Skeletal muscle cell (primary cell): Measurements from ENCODE around the gene ADAMTS12.

Experiments
- DNase-seq: peaks from one replicate; pipeline ENCODE4 v3.0.0-alpha.2; 2010; ENCODE audit warnings: low read depth
- H3K4me3 ChIP-seq: 2 replicates; pipeline ENCODE4 v1.5.1; 2011; ENCODE audit warnings: low read depth, mild to moderate bottlenecking, control low read depth, low read length, moderate library complexity

The ADAMTS12 gene

DNA sequence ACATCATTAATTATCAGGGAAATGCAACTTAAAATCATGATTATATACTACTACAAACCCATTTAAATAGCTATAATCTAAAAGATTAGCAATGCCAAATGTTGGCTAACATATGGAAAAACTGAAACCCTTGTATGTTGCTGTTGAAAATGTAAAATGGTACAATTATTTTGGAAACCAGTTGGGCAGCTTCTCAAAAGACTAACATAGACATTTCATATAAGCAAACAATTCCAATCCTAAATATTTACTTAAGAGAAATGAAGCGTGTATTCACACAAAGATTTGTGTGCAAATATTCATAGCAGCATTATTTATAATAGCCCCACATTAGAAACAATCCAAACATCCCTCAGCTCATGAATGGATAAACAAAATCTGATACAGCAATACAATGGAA, 106.2 kb downstream of the ADAMTS12 start:
- no peak for DNase-seq
- H3K4me3 ChIP-seq = no peak overlapping the region

DNA sequence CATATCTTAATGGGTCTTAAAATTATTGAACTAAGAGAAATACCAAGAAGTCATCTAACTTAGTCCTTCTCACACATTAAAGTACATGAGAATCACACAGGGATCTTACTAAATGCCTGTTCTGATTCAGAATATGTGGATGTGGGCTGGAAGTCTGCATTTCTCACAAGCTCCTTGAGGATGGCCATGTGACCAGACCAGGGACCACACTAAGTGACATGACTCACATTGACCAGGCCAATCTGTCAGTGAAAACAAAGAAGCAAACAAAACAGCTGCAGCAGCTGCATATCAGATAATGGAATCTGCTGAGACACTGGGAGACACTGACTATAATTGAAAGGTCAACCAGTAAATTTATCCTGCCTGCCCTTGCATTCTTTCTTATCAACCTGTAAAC, 110.5 kb downstream of the ADAMTS12 start:
- H3K4me3 ChIP-seq = no peak overlapping the region
- DNase-seq = peak; percentile 87

DNA sequence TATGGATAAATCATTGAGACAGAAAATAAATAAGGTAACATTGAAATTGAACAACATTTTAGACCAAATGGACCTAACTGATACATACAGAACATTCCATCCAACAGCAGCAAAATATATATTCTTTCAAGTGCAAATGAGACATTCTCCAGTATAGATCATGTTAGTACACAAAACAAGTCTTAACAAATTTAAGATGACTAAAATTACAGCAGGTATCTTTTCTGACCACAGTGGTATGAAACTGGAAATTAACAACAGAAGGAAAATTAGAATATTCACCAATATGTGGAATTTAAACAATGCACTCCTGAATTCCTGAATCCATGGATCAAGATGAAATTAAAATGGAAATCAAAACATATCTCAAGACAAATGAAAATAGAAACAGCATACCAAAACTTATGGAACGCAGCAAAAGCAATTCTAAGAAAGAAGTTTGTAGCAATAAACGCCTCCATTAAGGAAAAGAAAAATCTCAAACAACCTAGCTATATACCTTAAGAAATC, 115.6 kb downstream of the ADAMTS12 start:
- H3K4me3 ChIP-seq = no peak overlapping the region
- no peak for DNase-seq

DNA sequence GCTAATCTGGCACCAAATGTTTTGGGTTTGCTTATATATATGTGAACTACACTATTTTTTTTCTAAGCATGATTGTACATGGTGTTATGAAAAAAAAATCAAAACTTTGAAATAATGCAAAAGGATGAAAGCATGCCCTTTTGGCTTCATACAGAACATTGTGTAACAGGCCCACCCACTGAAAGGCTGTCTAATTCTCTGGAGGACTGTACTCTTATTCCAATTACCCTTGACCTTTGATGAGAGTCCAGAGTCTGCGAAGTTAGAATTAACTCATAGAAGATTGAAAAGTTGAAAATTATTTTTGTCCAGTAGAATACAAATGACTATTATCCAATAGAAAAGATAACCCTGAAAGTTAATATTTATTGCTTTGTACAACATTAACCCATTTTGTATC, 117.4 kb downstream of the ADAMTS12 start:
- H3K4me3 ChIP-seq = no peak overlapping the region
- DNase-seq = no peak

DNA sequence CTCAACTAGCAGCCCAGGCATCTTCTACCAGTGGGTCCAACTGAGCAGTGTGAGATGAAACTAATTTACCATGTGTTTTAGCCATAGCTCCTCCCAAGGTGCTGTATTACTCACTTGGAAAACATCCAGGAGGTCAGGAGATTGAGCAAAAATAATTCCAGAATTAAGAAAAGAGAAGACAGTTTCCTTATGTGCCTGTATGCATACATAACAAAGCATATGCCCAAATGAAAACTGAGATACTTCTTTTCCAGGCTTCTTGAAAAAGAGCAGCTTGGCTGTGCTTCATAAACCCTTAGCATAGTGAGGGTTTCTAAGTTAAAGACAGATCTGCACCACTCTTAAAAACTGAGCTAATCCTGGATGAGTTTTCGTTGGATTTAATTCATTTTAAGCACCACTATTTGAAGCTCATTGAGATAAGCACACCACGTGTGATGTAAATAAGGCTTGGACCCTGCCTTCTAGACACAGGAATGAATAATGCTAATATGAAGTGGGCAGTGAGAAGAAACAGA, 119.4 kb downstream of the ADAMTS12 start:
- peak; percentile 40 for DNase-seq
- no peak overlapping the region for H3K4me3 ChIP-seq

DNA sequence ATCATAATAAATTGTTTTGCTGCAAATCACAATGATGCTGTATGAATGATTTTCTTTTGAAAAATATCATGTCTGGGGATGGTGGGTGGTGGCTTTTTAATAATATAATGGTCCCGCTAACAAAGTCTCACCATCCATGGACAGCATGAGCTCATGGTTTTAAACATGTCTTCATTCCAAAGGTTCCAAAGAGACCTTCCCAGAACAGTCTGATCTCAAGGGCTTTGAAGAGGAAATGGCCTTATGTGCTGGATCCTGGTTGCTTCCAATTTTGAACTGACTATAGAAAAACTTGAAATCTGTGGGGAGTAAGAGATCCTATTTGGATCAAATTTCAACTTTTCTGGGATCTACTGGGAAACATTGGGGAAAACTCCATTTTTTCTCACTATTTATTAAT, 121.8 kb downstream of the ADAMTS12 start:
- DNase-seq = no peak
- H3K4me3 ChIP-seq = no peak overlapping the region

DNA sequence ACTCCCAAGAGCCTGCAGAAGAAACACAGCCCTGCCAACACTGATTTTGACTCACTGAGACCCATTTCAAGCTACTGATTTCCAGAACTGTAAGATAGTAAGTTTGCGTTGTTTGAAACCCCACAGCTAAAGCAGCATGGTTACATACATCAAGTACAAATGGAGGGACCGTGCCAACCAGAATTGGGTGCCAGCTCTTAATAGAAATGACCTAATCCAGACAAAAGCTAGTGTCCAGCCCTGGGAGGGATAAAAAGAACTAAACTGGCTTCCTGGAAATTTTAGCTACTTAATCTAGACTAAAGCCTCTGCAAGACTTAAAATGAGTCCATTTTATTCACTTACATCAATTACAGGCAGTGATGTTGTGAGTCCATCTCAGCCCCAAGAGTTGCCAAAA, 122.6 kb downstream of the ADAMTS12 start:
- no peak for DNase-seq

DNA sequence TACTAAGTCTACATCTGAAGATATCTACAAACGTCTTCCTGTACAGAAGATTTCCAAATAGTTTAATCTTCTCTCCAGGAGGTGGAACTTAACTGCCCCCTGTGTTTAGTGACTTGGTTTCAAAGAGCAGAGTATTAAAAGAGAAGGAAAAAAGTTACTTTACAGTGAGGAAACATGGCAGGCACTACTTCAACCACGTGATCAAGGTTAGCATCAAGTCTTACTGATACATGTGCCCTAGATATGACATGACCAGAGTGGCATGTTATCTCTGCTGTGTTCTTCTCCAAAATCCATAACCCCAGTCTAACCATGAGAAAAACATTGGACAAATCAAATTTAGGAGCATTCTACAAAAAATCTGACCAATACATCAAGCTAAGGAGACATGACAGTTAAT, 125.8 kb downstream of the ADAMTS12 start:
- H3K4me3 ChIP-seq = no peak overlapping the region
- no peak for DNase-seq

More for the DNA sequence above, 122.6 kb downstream of the ADAMTS12 start:
- H3K4me3 ChIP-seq = no peak overlapping the region

DNA sequence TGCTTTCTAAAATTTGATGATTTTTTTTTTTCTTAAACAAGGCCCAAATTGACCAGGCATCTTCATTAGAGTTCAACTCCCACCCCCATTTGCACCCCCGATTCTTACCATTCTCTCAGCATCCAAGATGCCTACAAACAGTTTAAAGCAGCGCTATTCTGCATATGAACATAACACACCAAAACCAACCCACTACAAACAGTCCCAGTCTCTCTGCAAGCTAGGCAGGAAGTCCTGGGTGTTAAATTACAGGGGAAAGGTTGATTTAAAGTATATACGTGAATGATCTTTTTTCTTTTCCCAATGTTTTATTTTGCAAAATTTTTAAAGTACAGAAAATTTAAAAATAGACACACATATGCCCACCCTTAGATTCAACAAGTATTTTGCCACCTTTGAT, 127.0 kb downstream of the ADAMTS12 start:
- no peak overlapping the region for H3K4me3 ChIP-seq
- no peak for DNase-seq

DNA sequence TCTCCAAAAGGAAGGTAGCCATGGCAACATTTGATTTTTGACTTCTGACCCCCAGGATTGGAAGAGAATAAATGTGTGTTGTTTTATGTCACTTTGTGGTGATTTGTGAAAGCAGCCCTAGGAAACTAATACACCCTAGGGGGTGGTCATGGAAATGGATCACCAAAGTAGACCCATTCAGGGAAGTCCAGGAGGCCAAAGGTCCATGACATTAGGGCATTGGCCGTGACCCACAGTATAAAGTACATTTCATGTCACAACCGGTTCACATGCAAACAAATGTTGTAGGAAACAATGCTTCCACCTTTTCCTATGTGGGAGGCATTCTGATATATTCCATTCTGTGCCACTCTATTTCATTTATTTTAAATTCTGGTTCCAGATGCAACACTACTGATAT, 128.4 kb downstream of the ADAMTS12 start:
- H3K4me3 ChIP-seq = no peak overlapping the region
- DNase-seq = no peak

DNA sequence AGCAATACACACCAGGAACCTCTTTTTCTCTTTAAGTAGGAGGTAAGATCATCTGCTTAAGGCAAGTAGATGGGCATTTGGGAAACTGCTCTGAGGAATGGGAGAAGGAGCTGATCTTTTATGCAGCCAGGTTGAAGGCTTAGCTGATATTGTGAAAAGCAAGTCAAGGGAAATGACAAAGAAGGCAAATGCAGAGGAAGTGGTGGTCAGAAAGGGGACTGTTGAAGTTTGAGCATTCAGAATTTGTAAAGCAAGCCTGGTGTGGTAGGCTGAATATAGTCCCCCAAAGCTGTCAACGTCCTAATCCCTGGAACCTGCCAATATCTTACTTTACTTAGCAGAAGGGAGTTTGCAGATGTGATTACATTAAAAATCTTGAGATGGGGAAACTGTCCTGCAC, 128.9 kb downstream of the ADAMTS12 start:
- H3K4me3 ChIP-seq = no peak overlapping the region
- no peak for DNase-seq

DNA sequence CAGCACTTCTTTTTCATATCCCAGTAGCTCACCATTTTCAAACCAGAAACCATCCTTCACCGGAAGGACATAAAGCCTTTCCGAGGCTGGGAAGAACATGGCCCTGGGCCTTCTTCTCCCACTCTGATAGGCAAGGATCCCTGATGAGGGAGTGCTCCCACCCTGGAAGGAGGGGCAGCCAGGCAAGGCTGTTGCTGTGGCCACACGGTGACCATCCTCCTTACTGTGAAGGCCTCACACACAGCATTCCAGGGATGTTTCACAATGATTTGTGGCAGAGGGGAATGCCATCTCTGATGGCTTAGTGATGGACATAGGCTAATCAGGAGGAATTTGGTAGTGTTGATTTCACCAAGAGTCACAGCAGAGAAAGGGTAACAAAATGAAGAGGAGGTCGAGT, 130.7 kb downstream of the ADAMTS12 start:
- H3K4me3 ChIP-seq = no peak overlapping the region
- no peak for DNase-seq

DNA sequence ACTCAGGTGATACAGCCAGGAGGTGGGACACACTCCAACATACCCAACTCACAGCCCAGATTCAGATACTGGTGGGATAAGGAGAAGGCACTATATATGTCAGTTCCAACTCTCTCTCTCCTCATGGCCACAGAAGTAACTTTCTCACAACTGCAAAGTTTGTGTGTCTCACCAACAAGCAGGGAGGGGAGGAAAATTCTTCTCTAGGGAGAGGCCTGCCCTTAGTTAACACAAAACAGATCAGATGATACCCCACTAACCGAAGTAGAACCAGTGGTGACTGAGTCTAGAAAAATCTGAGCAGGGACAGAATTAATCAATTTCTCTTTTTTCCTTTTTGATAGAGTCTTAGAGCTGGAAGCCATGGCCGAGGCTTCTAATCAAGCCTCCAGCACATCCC, 133.1 kb downstream of the ADAMTS12 start:
- H3K4me3 ChIP-seq = no peak overlapping the region
- DNase-seq = no peak

DNA sequence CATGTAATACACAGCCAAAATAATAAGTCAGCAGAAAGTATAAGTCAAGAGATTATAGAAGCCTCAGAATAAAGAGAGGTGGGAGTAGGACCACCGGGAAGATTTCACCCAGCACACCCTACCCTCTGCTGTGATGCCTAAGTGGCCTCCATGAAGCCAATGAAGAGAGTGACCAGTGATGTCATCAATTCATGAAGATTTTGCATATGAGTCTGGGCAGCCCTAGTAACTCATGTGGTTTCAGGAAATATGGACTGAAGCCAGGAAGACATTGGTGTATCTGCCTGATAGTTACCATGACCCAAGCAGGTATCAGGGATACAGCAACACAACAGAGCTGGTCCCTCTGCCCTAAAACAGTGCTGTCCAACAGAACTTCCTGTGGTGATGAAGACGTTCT, 135.3 kb downstream of the ADAMTS12 start:
- no peak overlapping the region for H3K4me3 ChIP-seq
- no peak for DNase-seq

DNA sequence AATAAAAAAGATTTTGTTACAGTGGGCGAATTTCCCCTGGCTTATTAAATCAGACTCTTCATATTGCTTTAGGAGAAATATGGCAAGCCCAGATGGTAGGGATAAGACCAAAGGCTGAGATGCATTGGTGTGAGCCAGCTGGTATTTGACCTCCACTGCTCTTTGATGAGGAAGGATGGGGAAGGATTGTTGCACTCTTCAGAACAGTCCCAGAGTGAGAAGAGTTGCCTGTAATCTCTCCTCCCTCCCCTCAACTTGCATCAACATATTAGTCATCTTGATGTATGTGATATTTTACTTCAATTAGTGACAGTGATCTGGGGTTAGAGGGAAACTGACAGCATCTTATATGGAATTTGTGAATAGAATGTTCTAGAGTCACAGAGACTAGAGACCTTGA, 136.6 kb downstream of the ADAMTS12 start:
- peak; percentile 71 for DNase-seq
- no peak overlapping the region for H3K4me3 ChIP-seq

DNA sequence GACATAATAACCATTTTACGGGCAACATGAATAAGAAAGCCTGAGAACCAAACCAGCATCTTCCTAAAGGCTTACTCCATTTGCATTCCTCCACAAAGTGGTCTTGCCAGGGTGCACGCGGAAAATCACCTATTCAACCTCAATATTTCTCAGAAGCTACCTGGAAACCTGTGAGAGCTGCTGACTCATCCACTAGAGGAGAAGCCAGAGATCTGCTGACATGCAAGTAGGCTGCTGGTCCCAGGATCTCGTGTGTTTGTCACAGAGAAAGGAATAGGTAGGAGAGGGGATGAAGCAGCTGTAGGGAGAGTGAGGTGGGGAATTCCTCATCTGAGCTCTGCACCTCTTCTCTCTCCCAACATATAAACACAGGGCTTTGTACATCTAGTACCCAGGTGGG, 138.1 kb downstream of the ADAMTS12 start:
- DNase-seq = no peak

DNA sequence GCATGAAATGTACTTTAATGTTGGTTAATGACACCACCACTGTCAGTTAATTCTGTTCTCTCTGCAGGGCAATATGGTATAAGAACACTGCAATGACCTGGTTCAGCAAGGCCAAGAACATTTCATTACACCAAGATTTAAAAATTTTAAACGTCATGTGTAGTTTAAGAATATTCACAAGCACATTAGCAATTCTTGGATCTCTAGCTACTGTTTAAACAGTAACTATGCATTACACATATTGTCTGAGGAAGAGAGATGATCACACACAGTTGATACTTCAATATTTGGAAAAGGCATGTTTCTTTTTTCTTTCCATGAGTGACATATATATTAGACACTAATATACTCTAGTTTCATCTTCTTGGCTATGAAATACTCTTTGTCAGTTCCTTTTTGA, 143.0 kb downstream of the ADAMTS12 start:
- DNase-seq = no peak
- H3K4me3 ChIP-seq = no peak overlapping the region

More for the DNA sequence above, 138.1 kb downstream of the ADAMTS12 start:
- no peak overlapping the region for H3K4me3 ChIP-seq

DNA sequence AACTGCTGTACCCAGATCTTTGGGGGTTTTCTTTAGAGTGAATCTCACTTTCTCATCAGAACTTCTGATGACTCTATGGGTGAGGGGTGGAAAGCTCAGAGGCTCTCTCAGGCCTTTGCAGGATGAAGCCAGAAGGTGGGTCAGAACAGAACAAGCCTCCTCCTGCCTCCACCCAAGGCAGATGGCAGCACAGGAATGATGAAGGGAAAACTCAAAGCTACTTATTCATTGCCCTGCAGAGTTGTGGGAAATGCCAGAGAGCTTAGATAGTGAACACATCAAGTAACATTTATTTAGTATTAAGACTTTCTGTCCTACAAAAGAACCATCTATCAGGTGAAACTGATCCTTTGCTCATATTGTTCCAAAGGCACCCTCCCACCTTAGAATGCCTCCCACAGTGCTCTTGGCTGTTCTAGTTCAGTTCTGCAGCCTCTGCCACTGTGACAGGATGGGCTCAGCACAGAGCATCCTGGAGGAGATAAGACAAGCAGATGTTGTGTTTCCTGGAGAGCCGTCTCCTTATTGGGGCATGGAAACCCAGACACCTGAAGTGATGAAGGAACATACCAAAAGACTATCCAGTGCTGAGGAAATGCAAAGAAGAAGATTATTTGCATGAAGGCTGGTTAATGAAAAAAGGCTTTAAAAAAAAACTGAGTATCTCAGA, 146.6 kb downstream of the ADAMTS12 start:
- H3K4me3 ChIP-seq = no peak overlapping the region

DNA sequence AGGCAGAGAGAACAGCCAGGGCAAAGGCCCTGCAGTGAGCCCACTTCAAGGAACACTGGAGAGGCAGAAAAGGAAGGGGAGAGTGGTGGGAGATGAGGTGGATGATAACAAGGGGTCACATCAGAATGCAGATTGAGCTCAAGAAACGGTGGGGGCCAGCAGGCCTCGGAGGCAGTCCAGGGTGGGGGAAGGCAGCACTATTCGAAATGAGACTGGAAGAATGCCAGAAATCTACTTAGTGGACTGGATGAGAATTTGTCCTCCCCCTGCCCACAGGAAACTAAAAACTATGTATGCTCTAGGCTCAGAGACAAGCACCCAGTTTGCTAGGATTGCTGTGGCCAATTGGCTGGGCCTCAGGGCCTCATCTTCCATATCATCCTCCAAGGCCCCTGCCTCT, 148.7 kb downstream of the ADAMTS12 start:
- no peak for DNase-seq

More for the DNA sequence above, 146.6 kb downstream of the ADAMTS12 start:
- no peak for DNase-seq

DNA sequence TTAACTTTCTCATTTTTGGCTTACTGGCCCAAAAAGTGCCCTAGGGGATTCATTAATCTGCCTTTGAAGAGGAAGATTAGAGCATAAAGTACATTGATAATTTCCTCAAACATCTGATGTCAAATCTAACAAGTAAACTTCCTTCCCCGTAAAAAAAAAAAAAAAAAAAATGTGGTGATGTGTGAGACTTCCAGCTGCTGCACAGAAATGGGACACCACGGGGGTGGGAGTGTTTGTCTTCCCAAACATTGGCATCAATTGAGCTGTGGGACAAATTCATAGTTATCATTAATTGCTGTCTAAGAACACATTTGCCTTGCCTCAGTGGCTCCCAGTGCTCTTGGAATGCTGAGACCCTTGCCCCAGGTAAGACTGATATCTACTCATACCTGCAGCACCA, 149.6 kb downstream of the ADAMTS12 start:
- DNase-seq = no peak
- no peak overlapping the region for H3K4me3 ChIP-seq

More for the DNA sequence above, 148.7 kb downstream of the ADAMTS12 start:
- H3K4me3 ChIP-seq = no peak overlapping the region

DNA sequence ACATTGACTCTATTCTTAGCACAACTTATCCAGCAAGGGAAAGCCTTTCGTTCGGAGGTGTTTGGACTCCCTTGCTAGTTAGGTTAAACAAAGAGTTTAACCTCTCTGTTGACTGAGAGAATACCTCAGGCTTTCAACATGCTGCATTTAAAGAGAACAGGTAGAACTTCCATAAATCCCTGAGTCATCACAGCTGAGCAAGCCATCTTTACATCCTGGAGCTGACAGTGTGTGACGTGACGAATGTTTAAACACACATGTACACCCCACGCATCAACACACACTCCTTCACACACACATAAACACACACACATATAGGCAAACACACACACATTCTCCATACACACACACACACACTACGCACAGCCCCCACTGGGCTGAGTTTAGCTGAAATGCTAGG, 152.8 kb downstream of the ADAMTS12 start:
- DNase-seq = no peak
- H3K4me3 ChIP-seq = no peak overlapping the region
